ENCODE data around the gene SGMS1. TPM values are rescaled to one million over a fixed set of nuclear protein-coding genes. Genes with fewer than 3 reads are reported as not detected.

The SGMS1 gene
- polyA plus RNA-seq, 1 of the 3 experiments (the other 2 are of a cell fraction) = 6.3 TPM

- TF ChIP-seq, protein P1, sequence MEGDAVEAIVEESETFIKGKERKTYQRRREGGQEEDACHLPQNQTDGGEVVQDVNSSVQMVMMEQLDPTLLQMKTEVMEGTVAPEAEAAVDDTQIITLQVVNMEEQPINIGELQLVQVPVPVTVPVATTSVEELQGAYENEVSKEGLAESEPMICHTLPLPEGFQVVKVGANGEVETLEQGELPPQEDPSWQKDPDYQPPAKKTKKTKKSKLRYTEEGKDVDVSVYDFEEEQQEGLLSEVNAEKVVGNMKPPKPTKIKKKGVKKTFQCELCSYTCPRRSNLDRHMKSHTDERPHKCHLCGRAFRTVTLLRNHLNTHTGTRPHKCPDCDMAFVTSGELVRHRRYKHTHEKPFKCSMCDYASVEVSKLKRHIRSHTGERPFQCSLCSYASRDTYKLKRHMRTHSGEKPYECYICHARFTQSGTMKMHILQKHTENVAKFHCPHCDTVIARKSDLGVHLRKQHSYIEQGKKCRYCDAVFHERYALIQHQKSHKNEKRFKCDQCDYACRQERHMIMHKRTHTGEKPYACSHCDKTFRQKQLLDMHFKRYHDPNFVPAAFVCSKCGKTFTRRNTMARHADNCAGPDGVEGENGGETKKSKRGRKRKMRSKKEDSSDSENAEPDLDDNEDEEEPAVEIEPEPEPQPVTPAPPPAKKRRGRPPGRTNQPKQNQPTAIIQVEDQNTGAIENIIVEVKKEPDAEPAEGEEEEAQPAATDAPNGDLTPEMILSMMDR (IDR thresholded peaks at IDR 0.05) = no peak
- TF ChIP-seq TCF12 (IDR thresholded peaks at IDR 0.05) (no peak), POLR2AphosphoS5 (IDR thresholded peaks at IDR 0.05; ENCODE audit: low read depth, low read length) (no peak), MEF2A (IDR thresholded peaks at IDR 0.05; ENCODE audit: borderline replicate concordance, low read depth) (no peak), FOXM1 (IDR thresholded peaks at IDR 0.05; ENCODE audit: low read depth) (no peak), FOSL2 (IDR thresholded peaks at IDR 0.05; ENCODE audit: borderline replicate concordance, low read depth) (no peak), CHD2 (IDR thresholded peaks at IDR 0.05; ENCODE audit: low read length, partially characterized antibody) (no peak), RAD21 (IDR thresholded peaks at IDR 0.05; ENCODE audit: low read length) (no peak), YY1 (IDR thresholded peaks at IDR 0.05; ENCODE audit: low read depth) (no peak), RXRA (IDR thresholded peaks at IDR 0.05; ENCODE audit: borderline replicate concordance, low read depth) (no peak)
- TF ChIP-seq, protein P2, sequence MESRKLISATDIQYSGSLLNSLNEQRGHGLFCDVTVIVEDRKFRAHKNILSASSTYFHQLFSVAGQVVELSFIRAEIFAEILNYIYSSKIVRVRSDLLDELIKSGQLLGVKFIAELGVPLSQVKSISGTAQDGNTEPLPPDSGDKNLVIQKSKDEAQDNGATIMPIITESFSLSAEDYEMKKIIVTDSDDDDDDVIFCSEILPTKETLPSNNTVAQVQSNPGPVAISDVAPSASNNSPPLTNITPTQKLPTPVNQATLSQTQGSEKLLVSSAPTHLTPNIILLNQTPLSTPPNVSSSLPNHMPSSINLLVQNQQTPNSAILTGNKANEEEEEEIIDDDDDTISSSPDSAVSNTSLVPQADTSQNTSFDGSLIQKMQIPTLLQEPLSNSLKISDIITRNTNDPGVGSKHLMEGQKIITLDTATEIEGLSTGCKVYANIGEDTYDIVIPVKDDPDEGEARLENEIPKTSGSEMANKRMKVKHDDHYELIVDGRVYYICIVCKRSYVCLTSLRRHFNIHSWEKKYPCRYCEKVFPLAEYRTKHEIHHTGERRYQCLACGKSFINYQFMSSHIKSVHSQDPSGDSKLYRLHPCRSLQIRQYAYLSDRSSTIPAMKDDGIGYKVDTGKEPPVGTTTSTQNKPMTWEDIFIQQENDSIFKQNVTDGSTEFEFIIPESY (IDR thresholded peaks at IDR 0.05; ENCODE audit: borderline replicate concordance, low read depth) = no peak
- TF ChIP-seq, protein P3, sequence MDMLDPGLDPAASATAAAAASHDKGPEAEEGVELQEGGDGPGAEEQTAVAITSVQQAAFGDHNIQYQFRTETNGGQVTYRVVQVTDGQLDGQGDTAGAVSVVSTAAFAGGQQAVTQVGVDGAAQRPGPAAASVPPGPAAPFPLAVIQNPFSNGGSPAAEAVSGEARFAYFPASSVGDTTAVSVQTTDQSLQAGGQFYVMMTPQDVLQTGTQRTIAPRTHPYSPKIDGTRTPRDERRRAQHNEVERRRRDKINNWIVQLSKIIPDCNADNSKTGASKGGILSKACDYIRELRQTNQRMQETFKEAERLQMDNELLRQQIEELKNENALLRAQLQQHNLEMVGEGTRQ (IDR thresholded peaks at IDR 0.05; ENCODE audit: borderline replicate concordance, low read depth, low read length) = no peak
- TF ChIP-seq, protein P4, sequence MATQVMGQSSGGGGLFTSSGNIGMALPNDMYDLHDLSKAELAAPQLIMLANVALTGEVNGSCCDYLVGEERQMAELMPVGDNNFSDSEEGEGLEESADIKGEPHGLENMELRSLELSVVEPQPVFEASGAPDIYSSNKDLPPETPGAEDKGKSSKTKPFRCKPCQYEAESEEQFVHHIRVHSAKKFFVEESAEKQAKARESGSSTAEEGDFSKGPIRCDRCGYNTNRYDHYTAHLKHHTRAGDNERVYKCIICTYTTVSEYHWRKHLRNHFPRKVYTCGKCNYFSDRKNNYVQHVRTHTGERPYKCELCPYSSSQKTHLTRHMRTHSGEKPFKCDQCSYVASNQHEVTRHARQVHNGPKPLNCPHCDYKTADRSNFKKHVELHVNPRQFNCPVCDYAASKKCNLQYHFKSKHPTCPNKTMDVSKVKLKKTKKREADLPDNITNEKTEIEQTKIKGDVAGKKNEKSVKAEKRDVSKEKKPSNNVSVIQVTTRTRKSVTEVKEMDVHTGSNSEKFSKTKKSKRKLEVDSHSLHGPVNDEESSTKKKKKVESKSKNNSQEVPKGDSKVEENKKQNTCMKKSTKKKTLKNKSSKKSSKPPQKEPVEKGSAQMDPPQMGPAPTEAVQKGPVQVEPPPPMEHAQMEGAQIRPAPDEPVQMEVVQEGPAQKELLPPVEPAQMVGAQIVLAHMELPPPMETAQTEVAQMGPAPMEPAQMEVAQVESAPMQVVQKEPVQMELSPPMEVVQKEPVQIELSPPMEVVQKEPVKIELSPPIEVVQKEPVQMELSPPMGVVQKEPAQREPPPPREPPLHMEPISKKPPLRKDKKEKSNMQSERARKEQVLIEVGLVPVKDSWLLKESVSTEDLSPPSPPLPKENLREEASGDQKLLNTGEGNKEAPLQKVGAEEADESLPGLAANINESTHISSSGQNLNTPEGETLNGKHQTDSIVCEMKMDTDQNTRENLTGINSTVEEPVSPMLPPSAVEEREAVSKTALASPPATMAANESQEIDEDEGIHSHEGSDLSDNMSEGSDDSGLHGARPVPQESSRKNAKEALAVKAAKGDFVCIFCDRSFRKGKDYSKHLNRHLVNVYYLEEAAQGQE (IDR thresholded peaks at IDR 0.05; ENCODE audit: low read depth, low read length) = no peak
- no peak overlapping the region for H3K4me3 ChIP-seq (ENCODE audit: low read depth in 2 of 2, low read length in 1 of 2)
- no peaks in the 10 kb centered on the region for H3K4me1 ChIP-seq (ENCODE audit: control insufficient read depth in 1 of 2, insufficient read depth in 2 of 2, low read depth in 1 of 2, low read length in 1 of 2)
- no peaks in the 10 kb centered on the region for H4K20me1 ChIP-seq (ENCODE audit: insufficient read depth)
- POLR2A ChIA-PET = no interaction called here
- no peaks in the 10 kb centered on the region for H3F3A ChIP-seq (replicated peaks; ENCODE audit: insufficient read depth)
- CTCF ChIA-PET = no interaction called here
- no peaks in the 10 kb centered on the region for H3K9me2 ChIP-seq
- H3K27ac ChIP-seq (ENCODE audit: low read depth in 2 of 2, low read length in 1 of 2) = no peak overlapping the region
- WGBS (ENCODE audit: low lambda C conversion rate) = 94% methylated on average over 2 of the region's 2 CpGs
- no peak overlapping the region for H2AFZ ChIP-seq (ENCODE audit: low read depth)
- no peak for DNase-seq
- no peak overlapping the region for H3K9ac ChIP-seq
- no peaks in the 10 kb centered on the region for H3K27me3 ChIP-seq (ENCODE audit: insufficient read depth)
- H3K4me2 ChIP-seq = no peak overlapping the region
- H3K79me2 ChIP-seq (ENCODE audit: insufficient read depth) = no peaks in the 10 kb centered on the region
- H3K9me3 ChIP-seq = no peaks in the 10 kb centered on the region
- peaks cover 0 to 3% of the 10 kb centered on the region in 2 experiments for H3K36me3 ChIP-seq (replicated peaks in 1 of 2; ENCODE audit: control insufficient read depth in 1 of 2, insufficient read depth in 2 of 2, low read length in 1 of 2)
Observed at GRCh38 chr10:50456719-50457118, 167.0 kb downstream of the SGMS1 start.
